Common myeloid progenitor, CD34-positive (primary cell): ENCODE results near the gene PRKCE.

Source experiments
- CTCF ChIA-PET: fragments of 350-600 bp; sonication (Branson Sonifier 250); formaldehyde crosslinking; loops from one replicate; lab custom pipeline; 2021; ENCODE audit warnings: antibody characterized with exemption; lab: Charles Lee
- POLR2A ChIA-PET: fragments of 350-600 bp; sonication (Branson Sonifier 250); formaldehyde crosslinking; loops from one replicate; lab custom pipeline; 2021; ENCODE audit warnings: antibody characterized with exemption; lab: Charles Lee
- DNase-seq, 3 donors: peaks; one replicate each; pipeline versions ENCODE4 v3.0.0 to v3.0.0-alpha.2; 2013
- H3K27ac ChIP-seq, 2 experiments: 1 replicate in 1 of 2; 2 replicates in 1 of 2; pipeline ENCODE4 v1.7.0; 2013; ENCODE audit warnings: inconsistent platforms in 2 of 2, low read length in 2 of 2, mild to moderate bottlenecking in 2 of 2, low read depth in 1 of 2, moderate library complexity in 1 of 2; ENCODE audit not compliant: severe bottlenecking in 2 of 2, insufficient read depth in 1 of 2, poor library complexity in 1 of 2
- H3K27me3 ChIP-seq, 5 experiments: replicated peaks in 2 of 5; 1 replicate in 3 of 5; 2 replicates in 2 of 5; pipeline versions ENCODE4 v1.6.1 to v1.7.0; 2013; ENCODE audit warnings: low read length in 4 of 5, mild to moderate bottlenecking in 2 of 5, moderate library complexity in 2 of 5, inconsistent platforms in 1 of 5; ENCODE audit not compliant: insufficient read depth in 5 of 5, control insufficient read depth in 4 of 5
- H3K36me3 ChIP-seq, 4 experiments: 1 replicate in 2 of 4; 2 replicates in 2 of 4; pipeline versions ENCODE4 v1.6.1 to v1.7.0; 2013; ENCODE audit warnings: low read length in 3 of 4, control low read depth in 1 of 4, mild to moderate bottlenecking in 1 of 4; ENCODE audit not compliant: control insufficient read depth in 4 of 4, insufficient read depth in 4 of 4
- H3K4me1 ChIP-seq, 4 experiments: 1 replicate in 3 of 4; 2 replicates in 1 of 4; pipeline versions ENCODE4 v1.6.1 to v1.7.1; 2013; ENCODE audit warnings: low read length in 3 of 4, mild to moderate bottlenecking in 3 of 4, control low read depth in 1 of 4, inconsistent platforms in 1 of 4, moderate library complexity in 1 of 4; ENCODE audit not compliant: control insufficient read depth in 4 of 4, insufficient read depth in 4 of 4; ENCODE audit errors: control extremely low read depth in 1 of 4
- H3K4me3 ChIP-seq, 7 experiments: 1 replicate in 4 of 7; 2 replicates in 3 of 7; pipeline versions ENCODE4 v1.5.1 to v1.7.0; 2013; ENCODE audit warnings: mild to moderate bottlenecking in 7 of 7, low read length in 6 of 7, moderate library complexity in 6 of 7, inconsistent platforms in 2 of 7, low read depth in 2 of 7, control low read depth in 1 of 7; ENCODE audit not compliant: insufficient read depth in 4 of 7, control insufficient read depth in 1 of 7; ENCODE audit errors: extremely low read depth in 1 of 7
- H3K9me3 ChIP-seq, 5 experiments: 1 replicate in 4 of 5; 2 replicates in 1 of 5; pipeline versions ENCODE4 v1.6.1 to v1.7.1; 2013; ENCODE audit warnings: low read length in 4 of 5, mild to moderate bottlenecking in 2 of 5, inconsistent platforms in 1 of 5, low read depth in 1 of 5, moderate library complexity in 1 of 5; ENCODE audit not compliant: control insufficient read depth in 4 of 5, insufficient read depth in 2 of 5; ENCODE audit errors: control extremely low read depth in 1 of 5
- WGBS: methylation state at CpG from one replicate; pipeline ENCODE4 v1.1.5; 2013; ENCODE audit not compliant: insufficient coverage; 5-methylcytosine and 5-hydroxymethylcytosine counted together

Gene PRKCE

DNA sequence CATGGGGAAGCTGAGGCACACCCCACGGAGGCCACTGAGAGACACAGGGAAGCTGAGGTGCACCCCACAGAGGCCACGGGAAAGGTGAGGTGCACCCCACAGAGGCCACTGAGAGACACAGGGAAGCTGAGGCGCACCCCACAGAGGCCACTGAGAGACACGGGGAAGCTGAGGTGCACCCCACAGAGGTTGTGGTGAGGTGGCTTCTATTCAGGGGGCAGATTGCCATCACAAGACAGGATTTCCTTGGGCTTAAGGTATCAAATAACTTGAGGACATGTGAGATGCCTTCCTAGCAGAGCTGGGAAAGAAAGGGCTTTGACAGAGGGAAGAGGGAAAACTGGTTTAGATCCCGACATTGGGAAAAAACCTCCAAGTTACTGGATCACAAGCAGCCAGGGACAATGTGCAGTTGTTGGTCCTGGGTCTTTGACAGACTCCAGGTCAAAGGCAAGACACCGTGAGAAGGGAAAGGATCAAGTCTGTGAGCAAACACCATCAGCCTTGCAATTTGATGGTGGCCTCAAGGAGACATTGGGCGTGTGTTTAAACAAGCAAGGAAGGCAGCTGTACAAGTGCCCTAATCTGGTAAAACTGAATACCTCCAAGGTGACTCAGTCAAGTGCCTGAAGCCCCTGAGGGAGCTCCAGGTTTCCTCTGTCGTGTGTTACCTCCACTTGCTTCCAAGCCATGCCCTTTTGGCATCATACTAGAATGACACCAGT, 512.5 kb downstream of the PRKCE start:
- 91% methylated on average over 8 of the region's 8 CpGs for WGBS
- POLR2A ChIA-PET = interaction anchor here (0.9 kb wide), 1 partner anchor 12 kb away, joined by 3 read pairs; no protein-coding TSS in a partner anchor
- CTCF ChIA-PET = interaction anchor here (1.0 to 1.7 kb wide), 2 partner anchors 9 to 203 kb away, joined by 3 read pairs; no protein-coding TSS in a partner anchor
- Histone ChIP-seq H3K27me3 (no peaks in the 10 kb centered on the region), H3K36me3 (peaks cover 0 to 7% (median 5%) of the 10 kb centered on the region in 4 experiments), H3K9me3 (no peaks in the 10 kb centered on the region), H3K4me1 (peaks cover 2 to 20% (median 15%) of the 10 kb centered on the region in 4 experiments), H3K4me3 (no peak overlapping the region), H3K27ac (no peak overlapping the region)
- no peak for DNase-seq

DNA sequence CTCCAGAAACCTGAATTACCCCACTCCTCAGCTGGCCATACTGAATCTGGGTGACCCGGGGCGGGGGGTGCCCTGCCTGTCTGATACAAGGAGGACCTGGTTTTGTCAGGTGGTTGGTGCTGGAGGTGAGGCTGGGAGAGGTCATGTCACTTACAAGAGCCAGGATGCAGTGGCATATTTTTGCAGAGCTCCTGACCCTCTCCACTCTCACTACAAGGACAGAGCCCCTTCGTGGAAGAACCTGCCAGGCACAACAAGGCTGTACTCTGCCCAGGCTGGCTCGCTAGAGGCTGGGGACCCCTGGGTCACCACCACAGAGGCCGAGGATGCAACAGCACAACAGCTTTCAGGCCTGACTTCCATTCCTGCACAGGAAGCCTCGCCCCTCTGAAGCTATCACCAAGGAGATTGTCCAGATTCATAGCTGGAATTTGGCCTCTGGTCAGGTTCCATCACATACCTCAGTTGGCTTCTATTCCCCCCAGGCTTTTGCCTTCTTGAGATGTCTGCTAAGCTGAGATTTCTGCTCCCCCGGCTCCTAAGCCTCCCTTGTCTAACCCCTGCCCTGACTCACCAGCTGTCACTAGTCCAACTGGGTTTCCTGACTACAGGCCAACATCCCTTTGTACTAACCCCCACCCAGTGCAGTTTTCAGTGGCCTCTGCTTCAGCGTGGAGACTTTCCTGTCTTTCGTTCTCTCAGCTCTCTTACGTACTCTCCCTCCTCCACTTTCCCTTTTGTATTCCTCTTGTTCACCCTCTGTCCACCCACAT, 513.2 kb downstream of the PRKCE start:
- ChIA-PET CTCF (interaction anchor here (1.0 kb wide), 1 partner anchor 10 kb away, joined by 3 read pairs; no protein-coding TSS in a partner anchor), POLR2A (interaction anchor here (0.9 kb wide), 1 partner anchor 11 kb away, joined by 3 read pairs; no protein-coding TSS in a partner anchor)
- Histone ChIP-seq H3K4me1 (peaks cover 2 to 20% (median 15%) of the 10 kb centered on the region in 4 experiments), H3K9me3 (no peaks in the 10 kb centered on the region), H3K4me3 (no peak overlapping the region), H3K36me3 (peaks cover 0 to 2% (median under 1%) of the 10 kb centered on the region in 4 experiments), H3K27ac (no peak overlapping the region), H3K27me3 (no peaks in the 10 kb centered on the region)
- 87% methylated on average over 6 of the region's 10 CpGs for WGBS
- DNase-seq = peak in 1 of 3 donors; percentile 9

DNA sequence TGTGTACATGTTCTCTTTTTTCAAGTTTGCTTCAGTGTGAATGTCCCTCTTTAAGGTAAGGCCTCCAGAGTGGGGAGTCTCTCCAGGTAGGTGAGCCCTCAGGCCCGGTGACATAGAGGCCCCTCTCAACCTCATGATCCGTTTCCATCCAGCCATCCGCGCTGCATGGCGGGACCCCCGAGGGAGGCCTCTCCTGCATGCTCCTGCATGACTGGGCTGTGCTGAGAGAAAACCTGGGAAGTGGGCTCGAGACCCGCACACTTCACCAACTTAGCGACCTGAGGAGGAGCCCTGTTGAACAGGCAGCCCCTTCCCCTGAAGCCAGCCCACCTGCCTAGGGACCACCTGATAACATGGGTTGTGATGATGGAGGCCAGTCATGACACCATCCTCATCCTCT, 514.4 kb downstream of the PRKCE start:
- no peak overlapping the region for H3K27ac ChIP-seq
- H3K4me1 ChIP-seq = peaks cover 2 to 14% (median 10%) of the 10 kb centered on the region in 4 experiments
- H3K27me3 ChIP-seq = no peaks in the 10 kb centered on the region
- H3K4me3 ChIP-seq = no peak overlapping the region
- WGBS = 100% methylated on average over 7 of the region's 9 CpGs
- H3K36me3 ChIP-seq = peaks cover 0 to 2% (median 0%) of the 10 kb centered on the region in 4 experiments
- no peaks in the 10 kb centered on the region for H3K9me3 ChIP-seq
- no peak for DNase-seq
- CTCF ChIA-PET = no interaction called here
- POLR2A ChIA-PET = no interaction called here

DNA sequence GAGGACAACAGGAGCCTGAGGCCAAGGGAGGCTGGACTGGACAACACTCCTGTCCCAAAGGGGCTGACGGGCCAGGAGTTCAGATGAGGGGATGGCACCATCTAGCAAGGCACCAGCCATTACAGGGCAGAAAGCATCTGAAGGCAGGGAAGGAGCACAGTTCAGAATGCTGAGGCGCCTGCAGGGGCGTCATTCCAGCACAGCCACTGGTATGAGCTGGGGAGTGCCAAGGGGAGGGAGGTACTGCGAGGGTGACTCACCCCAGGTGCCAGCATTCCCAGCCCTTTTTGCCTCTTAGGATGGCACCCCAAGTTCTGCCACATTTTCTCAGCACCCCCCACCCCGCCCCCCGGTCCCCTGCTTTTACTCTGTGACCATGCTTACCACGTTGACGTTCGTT, 515.9 kb downstream of the PRKCE start:
- no peak for DNase-seq
- ChIA-PET POLR2A (no interaction called here), CTCF (no interaction called here)
- H3K9me3 ChIP-seq = no peaks in the 10 kb centered on the region
- no peaks in the 10 kb centered on the region for H3K4me1 ChIP-seq
- no peaks in the 10 kb centered on the region for H3K27me3 ChIP-seq
- peaks cover 0 to 2% (median 0%) of the 10 kb centered on the region in 4 experiments for H3K36me3 ChIP-seq
- WGBS = 97% methylated on average over 8 of the region's 9 CpGs
- no peak overlapping the region for H3K27ac ChIP-seq
- no peak overlapping the region for H3K4me3 ChIP-seq

GRCh38 chr2:46167924-46168323, 516.4 kb downstream of the PRKCE start:
- Histone ChIP-seq H3K36me3 (peaks cover 0 to 2% (median 0%) of the 10 kb centered on the region in 4 experiments), H3K9me3 (no peaks in the 10 kb centered on the region), H3K4me3 (no peak overlapping the region), H3K27ac (no peak overlapping the region), H3K27me3 (no peaks in the 10 kb centered on the region), H3K4me1 (no peaks in the 10 kb centered on the region)
- WGBS = 100% methylated on average over 2 of the region's 3 CpGs
- CTCF ChIA-PET = no interaction called here
- POLR2A ChIA-PET = no interaction called here
- no peak for DNase-seq

- WGBS = 95% methylated on average over 5 of the region's 6 CpGs
- no peaks in the 10 kb centered on the region for H3K4me1 ChIP-seq
- peaks cover 0 to 2% (median 0%) of the 10 kb centered on the region in 4 experiments for H3K36me3 ChIP-seq
- H3K9me3 ChIP-seq = no peaks in the 10 kb centered on the region
- H3K27ac ChIP-seq = no peak overlapping the region
- H3K4me3 ChIP-seq = no peak overlapping the region
- H3K27me3 ChIP-seq = no peaks in the 10 kb centered on the region
- CTCF ChIA-PET = interaction anchor here (1.0 kb wide), 1 partner anchor 12 kb away, joined by 3 read pairs; no protein-coding TSS in a partner anchor
- POLR2A ChIA-PET = no interaction called here
- no peak for DNase-seq
Observed at GRCh38 chr2:46169467-46169866, 518.0 kb downstream of the PRKCE start.
